Measurements from ENCODE around the gene PLSCR3.

Gene PLSCR3

GRCh38 chr17:7346761-7347614 is 47.3 kb downstream of the PLSCR3 start:
- H3K4me3 ChIP-seq (ENCODE audit: low read depth, low read length): no peak overlapping the region
- no peak for TF ChIP-seq CTCF (IDR thresholded peaks at IDR 0.05; ENCODE audit: low read depth, low read length)

- TF ChIP-seq CTCF (IDR thresholded peaks at IDR 0.05; ENCODE audit: low read depth, low read length): no peak
- no peak overlapping the region for H3K4me3 ChIP-seq (ENCODE audit: low read depth, low read length)
These were observed 51.1 kb downstream of the PLSCR3 start for GRCh38 chr17:7343250-7343649.

- H3K4me3 ChIP-seq (ENCODE audit: low read depth, low read length): no peak overlapping the region
- no peak for TF ChIP-seq CTCF (IDR thresholded peaks at IDR 0.05; ENCODE audit: low read depth, low read length)
These were observed 52.5 kb downstream of the PLSCR3 start for GRCh38 chr17:7341842-7342241.

GRCh38 chr17:7340179-7340578 is 54.1 kb downstream of the PLSCR3 start:
- no peak overlapping the region for H3K4me3 ChIP-seq (ENCODE audit: low read depth, low read length)
- TF ChIP-seq CTCF (IDR thresholded peaks at IDR 0.05; ENCODE audit: low read depth, low read length): no peak

Measured in WI38 (cell line).